Gastroesophageal sphincter (tissue), 4 donors: ENCODE results near the gene CAMSAP3. TPM values are rescaled to one million over a fixed set of nuclear protein-coding genes. Genes with fewer than 3 reads are reported as not detected.

Source experiments
- ATAC-seq: fragments of 150-250 bp; one replicate; pipeline ENCODE4 v1.9.1; 2016; ENCODE audit warnings: mild to moderate bottlenecking, moderate library complexity
- H3K27ac ChIP-seq, 4 donors: fragments of 200-600 bp; sonication (generic) in 3 of 4; 1 replicate in 3 of 4; 2 replicates in 1 of 4; pipeline ENCODE4 v1.5.1; 2016 to 2019
- H3K27me3 ChIP-seq: fragments of 200-600 bp; sonication (generic); one replicate; pipeline ENCODE4 v1.5.1; 2019
- H3K36me3 ChIP-seq, 2 donors: fragments of 200-600 bp; sonication (generic); one replicate each; pipeline ENCODE4 v1.5.1; 2019; ENCODE audit warnings: control low read depth in 1 of 2
- H3K4me1 ChIP-seq, 3 donors: fragments of 200-600 bp; sonication (generic); 1 replicate in 2 of 3; 2 replicates in 1 of 3; pipeline ENCODE4 v1.5.1; 2016 to 2019; ENCODE audit warnings: control low read depth in 2 of 3
- H3K4me3 ChIP-seq, 2 donors: fragments of 200-600 bp; sonication (generic); one replicate each; pipeline ENCODE4 v1.5.1; 2019; ENCODE audit warnings: mild to moderate bottlenecking in 1 of 2, moderate library complexity in 1 of 2
- H3K9me3 ChIP-seq, 3 donors: fragments of 200-600 bp; sonication (generic); one replicate each; pipeline ENCODE4 v1.5.1; 2017 to 2019; ENCODE audit warnings: control low read depth in 2 of 3
- EP300 ChIP-seq: sonication (generic); formaldehyde crosslinking; IDR thresholded peaks from one replicate; pipeline ENCODE4 v1.6.1; 2017; ENCODE audit warnings: antibody characterized with exemption, mild to moderate bottlenecking
- POLR2A ChIP-seq, 2 donors: fragments of 450-650 bp; IDR thresholded peaks; one replicate each; pipeline ENCODE4 v1.6.1; 2017; ENCODE audit warnings: antibody characterized with exemption in 2 of 2, mild to moderate bottlenecking in 2 of 2, moderate library complexity in 1 of 2
- POLR2AphosphoS5 ChIP-seq: sonication (generic); formaldehyde crosslinking; IDR thresholded peaks from one replicate; pipeline ENCODE4 v1.6.1; 2017; ENCODE audit warnings: antibody characterized with exemption
- WGBS, 2 donors: methylation state at CpG; one replicate each; pipeline ENCODE4 v1.1.5; 2018; ENCODE audit warnings: low coverage in 1 of 2; 5-methylcytosine and 5-hydroxymethylcytosine counted together
- total RNA-seq, 4 donors: library from RNA; depleted of rRNA; stranded (reverse); fragments of >200 nt; gene quantifications; one replicate each; pipeline ENCODE4 v1.1.0, GENCODE V29; 2016
- TF ChIP-seq, protein P1 (sequence below), 4 experiments: fragments of 200-600 bp in 2 of 4; fragments of 450-650 bp in 2 of 4; sonication (generic) in 1 of 4; IDR thresholded peaks; one replicate each; pipeline ENCODE4 v1.5.1; 2017 to 2019; ENCODE audit warnings: antibody characterized with exemption in 4 of 4, mild to moderate bottlenecking in 2 of 4, moderate library complexity in 2 of 4

CAMSAP3 gene
- total RNA-seq, 4 donors from 2014 or later = 0.46 to 2.1 TPM; not detected in 2

DNA sequence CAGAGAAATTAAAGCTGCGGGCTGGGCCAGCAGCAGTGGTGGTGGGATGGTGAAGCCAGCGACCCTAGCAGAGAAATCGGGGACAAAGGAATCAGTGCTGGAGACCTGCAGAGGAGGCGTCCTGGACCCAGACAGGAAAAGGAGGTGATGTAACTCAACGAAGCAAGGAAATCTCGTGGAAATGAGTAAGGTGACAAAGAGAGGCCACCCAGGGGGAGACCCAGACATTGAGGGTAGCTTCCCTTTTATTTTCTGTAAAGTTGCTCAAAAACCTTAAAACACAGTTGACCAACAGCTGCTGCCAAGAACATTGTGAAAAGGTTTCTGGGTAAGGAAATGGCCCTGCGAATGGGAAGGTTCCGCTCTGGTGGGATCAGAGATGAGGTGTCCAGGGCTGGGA is 59.9 kb downstream of the CAMSAP3 start:
- 65 to 73% methylated on average over 7 to 8 of the region's 8 CpGs for WGBS, 2 donors
- Histone ChIP-seq H3K27me3 (peaks cover 39% of the 10 kb centered on the region), H3K4me3 (no peak overlapping the region), H3K36me3 (no peaks in the 10 kb centered on the region), H3K27ac (no peak overlapping the region), H3K9me3 (no peaks in the 10 kb centered on the region), H3K4me1 (peaks cover 0 to 9% (median 0%) of the 10 kb centered on the region in 3 donors)
- ATAC-seq = no peak
- TF ChIP-seq, protein P1, sequence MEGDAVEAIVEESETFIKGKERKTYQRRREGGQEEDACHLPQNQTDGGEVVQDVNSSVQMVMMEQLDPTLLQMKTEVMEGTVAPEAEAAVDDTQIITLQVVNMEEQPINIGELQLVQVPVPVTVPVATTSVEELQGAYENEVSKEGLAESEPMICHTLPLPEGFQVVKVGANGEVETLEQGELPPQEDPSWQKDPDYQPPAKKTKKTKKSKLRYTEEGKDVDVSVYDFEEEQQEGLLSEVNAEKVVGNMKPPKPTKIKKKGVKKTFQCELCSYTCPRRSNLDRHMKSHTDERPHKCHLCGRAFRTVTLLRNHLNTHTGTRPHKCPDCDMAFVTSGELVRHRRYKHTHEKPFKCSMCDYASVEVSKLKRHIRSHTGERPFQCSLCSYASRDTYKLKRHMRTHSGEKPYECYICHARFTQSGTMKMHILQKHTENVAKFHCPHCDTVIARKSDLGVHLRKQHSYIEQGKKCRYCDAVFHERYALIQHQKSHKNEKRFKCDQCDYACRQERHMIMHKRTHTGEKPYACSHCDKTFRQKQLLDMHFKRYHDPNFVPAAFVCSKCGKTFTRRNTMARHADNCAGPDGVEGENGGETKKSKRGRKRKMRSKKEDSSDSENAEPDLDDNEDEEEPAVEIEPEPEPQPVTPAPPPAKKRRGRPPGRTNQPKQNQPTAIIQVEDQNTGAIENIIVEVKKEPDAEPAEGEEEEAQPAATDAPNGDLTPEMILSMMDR (IDR thresholded peaks at IDR 0.05) = no peak
- TF ChIP-seq POLR2A (IDR thresholded peaks at IDR 0.05) = no peak
- no peak for TF ChIP-seq EP300
- no peak for TF ChIP-seq POLR2AphosphoS5

DNA sequence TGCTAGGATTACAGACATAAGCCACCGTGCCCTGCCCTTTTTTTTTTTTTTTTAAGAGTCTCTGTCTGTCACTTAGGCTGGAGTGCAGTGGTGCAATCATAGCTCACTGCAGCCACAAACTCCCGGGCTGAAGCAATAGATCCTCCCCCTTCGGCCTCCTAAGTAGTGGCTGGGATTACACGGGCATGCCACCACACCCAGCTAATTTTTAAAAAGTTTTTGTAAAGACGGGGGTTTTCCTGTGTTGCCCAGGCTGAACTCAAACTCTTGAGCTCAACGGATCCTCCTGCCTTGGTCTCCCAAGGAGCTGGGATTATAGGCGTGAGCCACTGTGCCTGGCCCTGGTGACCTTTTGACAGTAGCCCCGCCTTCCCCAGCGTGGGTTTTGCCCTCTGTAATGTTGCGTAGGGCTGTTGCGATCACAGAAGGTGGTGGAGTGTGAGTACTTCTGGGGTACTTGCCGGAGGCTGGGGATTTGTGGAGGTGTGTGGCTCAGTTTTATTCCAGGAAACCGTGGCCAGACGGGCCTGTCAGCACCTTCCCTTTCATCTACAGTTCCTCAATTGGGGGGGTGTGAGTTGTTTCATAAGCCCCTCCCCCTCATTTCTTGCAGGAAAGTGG is 61.6 kb downstream of the CAMSAP3 start:
- 51 to 55% methylated on average over 7 to 14 of the region's 14 CpGs for WGBS, 2 donors
- H3K9me3 ChIP-seq = no peaks in the 10 kb centered on the region
- H3K4me3 ChIP-seq = no peak overlapping the region
- TF ChIP-seq, protein P1 (IDR thresholded peaks at IDR 0.05) = no peak
- TF ChIP-seq POLR2A (IDR thresholded peaks at IDR 0.05) (no peak), POLR2AphosphoS5 (no peak), EP300 (no peak)
- peak; percentile 53 for ATAC-seq
- no peak overlapping the region for H3K27ac ChIP-seq
- H3K36me3 ChIP-seq = no peaks in the 10 kb centered on the region
- peaks cover 43% of the 10 kb centered on the region for H3K27me3 ChIP-seq
- peaks cover 0 to 3% (median 0%) of the 10 kb centered on the region in 3 donors for H3K4me1 ChIP-seq

DNA sequence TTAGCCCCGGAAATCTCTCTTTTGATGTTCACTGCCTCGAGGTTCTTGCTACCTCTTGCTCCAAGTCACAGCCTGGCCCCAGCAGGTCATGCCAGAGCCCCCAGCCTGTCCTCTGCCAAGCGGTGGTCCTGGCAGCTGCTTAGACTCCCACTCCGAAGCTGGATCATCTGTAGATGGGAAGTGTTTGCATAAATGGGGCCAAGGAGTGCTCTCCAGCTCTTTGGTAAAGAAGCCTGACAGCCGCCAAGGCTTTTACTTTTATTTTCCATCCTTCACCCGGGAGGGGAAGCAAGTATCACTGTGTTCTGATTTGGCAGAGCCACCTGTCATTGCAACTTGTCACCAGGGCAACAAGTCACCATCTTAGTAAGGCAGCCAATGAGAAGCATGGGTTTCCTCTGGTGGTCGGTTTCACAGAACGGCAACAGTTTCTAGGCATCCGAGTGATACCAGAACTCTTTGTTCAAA is 62.6 kb downstream of the CAMSAP3 start:
- 7 to 28% methylated on average over 3 to 8 of the region's 9 CpGs for WGBS, 2 donors
- Histone ChIP-seq H3K27me3 (peaks cover 49% of the 10 kb centered on the region), H3K27ac (no peak overlapping the region), H3K36me3 (no peaks in the 10 kb centered on the region), H3K4me3 (no peak overlapping the region), H3K4me1 (no peaks in the 10 kb centered on the region), H3K9me3 (no peaks in the 10 kb centered on the region)
- TF ChIP-seq POLR2AphosphoS5 (no peak), EP300 (no peak), POLR2A (IDR thresholded peaks at IDR 0.05) (no peak)
- TF ChIP-seq, protein P1 (IDR thresholded peaks at IDR 0.05) = no peak
- ATAC-seq = no peak

DNA sequence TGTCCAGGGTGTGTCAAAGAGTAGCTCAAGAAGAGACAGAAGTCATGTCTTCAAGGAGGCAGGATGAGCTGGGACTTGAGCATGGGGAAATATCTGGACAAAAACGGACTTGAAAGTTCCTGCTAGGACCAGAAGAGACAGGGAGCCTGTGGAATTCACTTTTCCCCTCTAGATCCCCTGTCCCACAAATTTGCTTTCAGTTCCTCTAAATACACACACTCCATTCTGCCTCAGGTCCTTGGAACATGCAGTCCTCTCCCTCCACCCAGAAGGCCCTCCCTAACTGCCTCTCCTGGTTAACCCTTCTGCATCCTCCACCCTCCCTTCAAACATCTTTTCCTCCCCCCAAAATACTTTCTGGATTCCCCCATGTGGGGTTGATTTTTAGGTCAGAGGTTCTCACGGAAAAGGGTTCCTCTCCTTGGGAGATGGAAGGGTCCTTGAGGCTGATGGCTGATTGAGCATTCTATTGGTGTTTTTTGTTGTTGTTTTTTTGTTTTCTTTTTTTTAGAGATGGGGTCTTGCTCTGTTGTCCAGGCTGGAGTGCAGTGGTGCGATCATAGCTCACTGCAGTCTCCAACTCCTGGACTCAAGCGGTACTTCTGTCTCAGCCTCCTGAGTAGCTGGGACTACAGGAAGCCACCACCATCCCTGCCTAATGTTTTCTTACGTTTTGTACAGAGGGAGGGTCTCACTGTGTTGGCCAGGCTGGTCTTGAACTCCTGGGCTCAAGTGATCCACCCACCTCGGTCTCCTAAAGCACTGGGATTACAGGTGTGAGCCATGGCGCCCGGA is 66.3 kb downstream of the CAMSAP3 start:
- TF ChIP-seq POLR2A (IDR thresholded peaks at IDR 0.05) = no peak
- TF ChIP-seq, protein P1 (IDR thresholded peaks at IDR 0.05) = no peak
- TF ChIP-seq EP300 = no peak
- TF ChIP-seq POLR2AphosphoS5 = no peak
- no peak overlapping the region for H3K27ac ChIP-seq

More for the DNA sequence above, 66.3 kb downstream of the CAMSAP3 start:
- Histone ChIP-seq H3K9me3 (no peaks in the 10 kb centered on the region), H3K4me1 (no peaks in the 10 kb centered on the region), H3K36me3 (no peaks in the 10 kb centered on the region), H3K4me3 (no peak overlapping the region), H3K27me3 (peaks cover 78% of the 10 kb centered on the region)
- WGBS, 2 donors = 70 to 82% methylated on average over 3 to 8 of the region's 8 CpGs
- no peak for ATAC-seq
